Bone marrow (tissue), 2 donors: ENCODE results near the gene AQP12B.

ENCODE experiments used
- DNase-seq, 2 donors: peaks; one replicate each; lab custom pipeline; 2025; lab: John Stamatoyannopoulos, UW

The AQP12B gene

GRCh38 chr2:240632306-240632721 lies 50.4 kb downstream of the AQP12B start:
- no peak for DNase-seq

- DNase-seq, result no peak
Observed at GRCh38 chr2:240631548-240632305, 51.0 kb downstream of the AQP12B start.

GRCh38 chr2:240630771-240631547 lies 51.7 kb downstream of the AQP12B start:
- DNase-seq, result no peak

- DNase-seq, result no peak
Observed at GRCh38 chr2:240629968-240630770, 52.5 kb downstream of the AQP12B start.

GRCh38 chr2:240629619-240629967 lies 53.1 kb downstream of the AQP12B start:
- DNase-seq, result no peak

GRCh38 chr2:240628808-240629618 lies 53.7 kb downstream of the AQP12B start:
- no peak for DNase-seq

- no peak for DNase-seq
Observed at GRCh38 chr2:240628507-240628807, 54.2 kb downstream of the AQP12B start.

- no peak for DNase-seq
Observed at GRCh38 chr2:240627736-240628506, 54.8 kb downstream of the AQP12B start.

- DNase-seq, result peak; percentile 35 to 53
Observed at GRCh38 chr2:240626531-240627300, 56.0 kb downstream of the AQP12B start.
